ENCODE data around the gene SORCS2.

SORCS2 gene

GRCh38 chr4:7439699-7440098 lies 247.4 kb downstream of the SORCS2 start:
- TF ChIP-seq CTCF (conservative IDR thresholded peaks at IDR 0.05; ENCODE audit: low read length): no peak
- no peak overlapping the region for H3K4me3 ChIP-seq (ENCODE audit: low read length)
- DNase-seq (ENCODE audit: low read depth): no peak

GRCh38 chr4:7441201-7441600 lies 248.9 kb downstream of the SORCS2 start:
- no peak for TF ChIP-seq CTCF (conservative IDR thresholded peaks at IDR 0.05; ENCODE audit: low read length)

GRCh38 chr4:7442574-7443162 lies 250.3 kb downstream of the SORCS2 start:
- no peak for DNase-seq (ENCODE audit: low read depth)
- no peak for TF ChIP-seq CTCF (conservative IDR thresholded peaks at IDR 0.05; ENCODE audit: low read length)
- no peak overlapping the region for H3K4me3 ChIP-seq (ENCODE audit: low read length)

More at GRCh38 chr4:7441201-7441600, 248.9 kb downstream of the SORCS2 start:
- no peak overlapping the region for H3K4me3 ChIP-seq (ENCODE audit: low read length)
- DNase-seq (ENCODE audit: low read depth): no peak

- no peak for TF ChIP-seq CTCF (conservative IDR thresholded peaks at IDR 0.05; ENCODE audit: low read length)
- H3K4me3 ChIP-seq (ENCODE audit: low read length): no peak overlapping the region
- no peak for DNase-seq (ENCODE audit: low read depth)
Observed at GRCh38 chr4:7444314-7444713, 252.0 kb downstream of the SORCS2 start.

- no peak for TF ChIP-seq CTCF (conservative IDR thresholded peaks at IDR 0.05; ENCODE audit: low read length)
- no peak for DNase-seq (ENCODE audit: low read depth)
- H3K4me3 ChIP-seq (ENCODE audit: low read length): no peak overlapping the region
Observed at GRCh38 chr4:7444731-7445130, 252.4 kb downstream of the SORCS2 start.

- no peak for TF ChIP-seq CTCF (conservative IDR thresholded peaks at IDR 0.05; ENCODE audit: low read length)
- DNase-seq (ENCODE audit: low read depth): no peak
- no peak overlapping the region for H3K4me3 ChIP-seq (ENCODE audit: low read length)
Observed at GRCh38 chr4:7447236-7447635, 254.9 kb downstream of the SORCS2 start.

GRCh38 chr4:7448036-7448435 lies 255.7 kb downstream of the SORCS2 start:
- no peak for DNase-seq (ENCODE audit: low read depth)
- TF ChIP-seq CTCF (conservative IDR thresholded peaks at IDR 0.05; ENCODE audit: low read length): no peak
- no peak overlapping the region for H3K4me3 ChIP-seq (ENCODE audit: low read length)

Measured in AG10803 (cell line).